Heart right ventricle (tissue), 16 donors: ENCODE measurements around the gene SS18L1. TPM values are rescaled to one million over a fixed set of nuclear protein-coding genes. Genes with fewer than 3 reads are reported as not detected.

Experiments used
- ATAC-seq, 8 donors: fragments of 200-7000 bp; cut with Tn5 transposase; one replicate each; pipeline ENCODE4 v1.9.1; 2020; ENCODE audit warnings: mild to moderate bottlenecking in 8 of 8, moderate library complexity in 8 of 8, moderate number of reproducible peaks in 1 of 8
- DNase-seq, 2 donors: peaks; one replicate each; pipeline ENCODE4 v3.0.0-alpha.2; 2020
- H3K27ac ChIP-seq, 10 donors: fragments of 200-600 bp; sonication (generic) in 2 of 10; one replicate each; pipeline versions ENCODE4 v1.5.0 to v1.8.0; 2020 to 2022; ENCODE audit warnings: mild to moderate bottlenecking in 3 of 10
- H3K27me3 ChIP-seq, 7 donors: fragments of 200-600 bp; one replicate each; pipeline ENCODE4 v1.8.0; 2021 to 2022; ENCODE audit warnings: mild to moderate bottlenecking in 2 of 7
- H3K36me3 ChIP-seq, 9 donors: fragments of 200-600 bp; sonication (generic) in 1 of 9; one replicate each; pipeline versions ENCODE4 v1.5.0 to v1.8.0; 2020 to 2022; ENCODE audit warnings: mild to moderate bottlenecking in 2 of 9
- H3K4me1 ChIP-seq, 9 donors: fragments of 200-600 bp; sonication (generic) in 1 of 9; one replicate each; pipeline versions ENCODE4 v1.5.0 to v1.8.0; 2020 to 2022; ENCODE audit warnings: mild to moderate bottlenecking in 4 of 9
- H3K4me3 ChIP-seq, 10 donors: fragments of 200-600 bp; sonication (generic) in 2 of 10; one replicate each; pipeline versions ENCODE4 v1.5.0 to v1.8.0; 2020 to 2022; ENCODE audit warnings: mild to moderate bottlenecking in 7 of 10, moderate library complexity in 2 of 10
- H3K9me3 ChIP-seq, 11 donors: fragments of 200-600 bp in 10 of 11; sonication (generic) in 2 of 11; one replicate each; pipeline versions ENCODE4 v1.5.0 to v1.8.0; 2013 to 2022; ENCODE audit warnings: mild to moderate bottlenecking in 2 of 11, control low read depth in 1 of 11, moderate library complexity in 1 of 11
- CTCF ChIP-seq, 9 donors: fragments of 200-600 bp; sonication (generic) in 2 of 9; IDR thresholded peaks; one replicate each; pipeline versions ENCODE4 v1.5.0 to v1.8.0; 2021 to 2022; ENCODE audit warnings: antibody characterized with exemption in 9 of 9, mild to moderate bottlenecking in 5 of 9, moderate library complexity in 1 of 9
- WGBS, 2 donors: extraction: QIAGEN DNeasy Blood & Tissue Kit; methylation state at CpG; one replicate each; pipeline ENCODE4 v1.1.7; 2013; ENCODE audit warnings: inconsistent platforms in 1 of 2; 5-methylcytosine and 5-hydroxymethylcytosine counted together
- intact Hi-C, 10 donors: fragments of 100-400 bp; cut with DNase I; formaldehyde crosslinking; loops; one replicate each; pipeline versions ENCODE4 v1.11.1 to v1.14.2; 2022
- polyA plus RNA-seq, 2 donors: library from polyadenylated mRNA; stranded (reverse); fragments of 200-250 nt; gene quantifications; one replicate each; pipeline ENCODE4 v1.2.3, GENCODE V29; 2013
- total RNA-seq, 10 donors: library from RNA; stranded (reverse); fragmentation: NEBNext Ultra II Directional in 3 of 10; extraction: Animal tissue kit (Norgen Biotek cat#: 25700) in 3 of 10; gene quantifications; one replicate each; pipeline versions ENCODE4 v1.2.1 to v1.2.4, GENCODE V29; 2021 to 2023
- donor health status: Arrhythmogenic right ventricular cardiomyopathy.
- donor health status: ischemic (EF 13 %, LVEDD 7.1; RV severe dilation, severe dysfunction).
- donor health status: healthy with polysubstance abuse.
- donor health status: DM: no; HTN: yes; CAD: no.
- donor health status: DM: no; HTN: no; CAD: no.
- donor health status: ischemic (EF 25% LVEDD 6.9; RV normal size, moderate dysfunction).
- donor health status: ischemic (EF 25% LVEDD 5.7; RV mildly dilated, moderate dysfunction).
- donor health status: healthy.
- donor health status: DM: yes; HTN: yes; CAD: no.
- donor health status: Ischemic cardiomyopathy.
- donor health status: ischemic (EF 35%, LVEDD 5.7; RV mildly dilated, moderate dysfunction).
- donor health status: nonischemic (EF 11% LVEDD 7.7; RV severe dilation, severe dysfunction).
- donor health status: DM: yes; HTN: yes; CAD: no.
- donor health status: PGD.
- donor health status: ischemic (EF 29% LVEDD 5.4; RV normal size, mild dysfunction).
- donor health status: nonischemic (EF 23%, LVEDD 6.1; RV moderate dilation, normal function).

Gene SS18L1
- total and polyA plus RNA-seq, 12 donors: 5.2 to 22.3 (median 7.4) TPM

GRCh38 chr20:62200491-62201172 is 57.1 kb downstream of the SS18L1 start:
- H3K27me3 ChIP-seq: no peaks in the 10 kb centered on the region
- no peaks in the 10 kb centered on the region for H3K9me3 ChIP-seq
- H3K4me1 ChIP-seq: no peaks in the 10 kb centered on the region
- ATAC-seq (no peak), DNase-seq (peak in 1 of 2 donors; percentile 8)
- intact Hi-C loops: no loop called here
- H3K27ac ChIP-seq: no peak overlapping the region
- no peak for TF ChIP-seq CTCF (IDR thresholded peaks at IDR 0.05)
- WGBS, 2 donors: 95 to 96% methylated on average over 38 of the region's 38 CpGs
- no peak overlapping the region for H3K4me3 ChIP-seq
- H3K36me3 ChIP-seq: peaks cover 0 to 83% (median 35%) of the 10 kb centered on the region in 9 donors

- peaks cover 0 to 78% (median 35%) of the 10 kb centered on the region in 9 donors for H3K36me3 ChIP-seq
- no peaks in the 10 kb centered on the region for H3K9me3 ChIP-seq
- WGBS, 2 donors: 83 to 85% methylated on average over 38 of the region's 38 CpGs
- no peaks in the 10 kb centered on the region for H3K27me3 ChIP-seq
- H3K4me3 ChIP-seq: no peak overlapping the region
- no peak overlapping the region for H3K27ac ChIP-seq
- ATAC-seq (peak in 3 of 8 donors; percentile 26 to 42 (median 37)), DNase-seq (peak in 1 of 2 donors; percentile 6)
- H3K4me1 ChIP-seq: no peaks in the 10 kb centered on the region
- intact Hi-C loops: no loop called here
- no peak for TF ChIP-seq CTCF (IDR thresholded peaks at IDR 0.05)
Measured at GRCh38 chr20:62201173-62202082, 57.9 kb downstream of the SS18L1 start.

- intact Hi-C loops: no loop called here
- 57 to 94% methylated on average over 5 of the region's 5 CpGs for WGBS, 2 donors
- ATAC-seq (no peak), DNase-seq (peak in 1 of 2 donors; percentile 3)
- no peaks in the 10 kb centered on the region for H3K9me3 ChIP-seq
- no peak overlapping the region for H3K4me3 ChIP-seq
- H3K27ac ChIP-seq: no peak overlapping the region
- H3K36me3 ChIP-seq: peaks cover 0 to 72% (median 35%) of the 10 kb centered on the region in 9 donors
- no peaks in the 10 kb centered on the region for H3K4me1 ChIP-seq
- TF ChIP-seq CTCF (IDR thresholded peaks at IDR 0.05): no peak
- H3K27me3 ChIP-seq: no peaks in the 10 kb centered on the region
Measured at GRCh38 chr20:62202083-62202395, 58.5 kb downstream of the SS18L1 start.

- Histone ChIP-seq H3K27ac (no peak overlapping the region), H3K9me3 (no peaks in the 10 kb centered on the region), H3K4me3 (no peak overlapping the region), H3K27me3 (no peaks in the 10 kb centered on the region), H3K36me3 (peaks cover 0 to 64% (median 32%) of the 10 kb centered on the region in 9 donors), H3K4me1 (no peaks in the 10 kb centered on the region)
- DNase-seq (peak in 1 of 2 donors; percentile 9), ATAC-seq (no peak)
- 87 to 88% methylated on average over 22 to 23 of the region's 23 CpGs for WGBS, 2 donors
- TF ChIP-seq CTCF (IDR thresholded peaks at IDR 0.05): no peak
- intact Hi-C loops: no loop called here
Measured at GRCh38 chr20:62202676-62203377, 59.3 kb downstream of the SS18L1 start.
